Measurements from ENCODE around the gene NKAIN2. TPM values are rescaled to one million over a fixed set of nuclear protein-coding genes. Genes with fewer than 3 reads are reported as not detected.
"Not testable (repeated sequence)": the region's sequence is repeated elsewhere in the genome, so short reads cannot be mapped to it uniquely, and the experiment has no call there.

The NKAIN2 gene
- total RNA-seq, 1 experiment from 2014 or later = not detected

GRCh38 chr6:124723671-124724070 lies 920.0 kb downstream of the NKAIN2 start:
- intact Hi-C loops (cut with micrococcal nuclease) = no loop called here
- ChIA-PET POLR2A (no interaction called here), CTCF (no interaction called here), RAD21 (ENCODE audit: low non-redundant PET in 1 of 2, low total read pairs in 2 of 2, uncharacterized antibody in 2 of 2, unreplicated experiment in 2 of 2) (no interaction called here)
- ATAC-seq (no peak), DNase-seq (ENCODE audit: low read depth, low spot score) (no peak)
- BruUV-seq (replicated peaks) = no TSS peak
- Histone ChIP-seq H3K9me3 (ENCODE audit: control insufficient read depth in 1 of 2, insufficient read depth in 1 of 2, low read depth in 1 of 2, low read length in 2 of 2) (no peaks in the 10 kb centered on the region), H3K4me2 (ENCODE audit: low read length) (no peak overlapping the region), H3K79me2 (ENCODE audit: insufficient read depth, low read length) (no peaks in the 10 kb centered on the region), H3K4me1 (ENCODE audit: control insufficient read depth in 1 of 2, insufficient read depth in 2 of 2, low read length in 2 of 2) (no peaks in the 10 kb centered on the region), H4K20me1 (ENCODE audit: insufficient read depth) (no peaks in the 10 kb centered on the region), H3K36me3 (ENCODE audit: control insufficient read depth in 1 of 2, insufficient read depth in 2 of 2, low read length in 2 of 2) (no peaks in the 10 kb centered on the region), H2AFZ (ENCODE audit: low read depth, low read length, poor library complexity, severe bottlenecking) (no peak overlapping the region), H3K4me3 (replicated peaks in 1 of 2; ENCODE audit: low read depth in 1 of 2, low read length in 2 of 2) (no peak overlapping the region), H3K27ac (ENCODE audit: low read depth, low read length) (no peak overlapping the region), H3K9ac (ENCODE audit: low read length) (no peak overlapping the region), H3K9me2 (ENCODE audit: insufficient read depth) (no peaks in the 10 kb centered on the region), H3K27me3 (ENCODE audit: insufficient read depth, low read length) (0 out of 2 replicates have a peak, but pooled peaks cover 3% of the 10 kb centered on the region)
- TF ChIP-seq CEBPB (IDR thresholded peaks at IDR 0.05; ENCODE audit: low read depth) (no peak), ZNF274 (IDR thresholded peaks at IDR 0.05; ENCODE audit: low read depth, low read length) (no peak), POLR2A (IDR thresholded peaks at IDR 0.05; ENCODE audit: borderline replicate concordance, extremely low read depth, insufficient read depth, insufficient read length) (no peak), RAD21 (IDR thresholded peaks at IDR 0.05; ENCODE audit: low read depth) (no peak), REST (IDR thresholded peaks at IDR 0.05; ENCODE audit: low read depth) (no peak), CBX3 (IDR thresholded peaks at IDR 0.05; ENCODE audit: low read depth) (no peak), SRF (IDR thresholded peaks at IDR 0.05; ENCODE audit: low read depth) (no peak), CTCF (IDR thresholded peaks at IDR 0.05 in 2 of 3, conservative IDR thresholded peaks at IDR 0.05 in 1 of 3; ENCODE audit: borderline replicate concordance in 1 of 3, insufficient read depth in 1 of 3, low read depth in 2 of 3, low read length in 2 of 3) (no peak)
- TF ChIP-seq, protein P1, sequence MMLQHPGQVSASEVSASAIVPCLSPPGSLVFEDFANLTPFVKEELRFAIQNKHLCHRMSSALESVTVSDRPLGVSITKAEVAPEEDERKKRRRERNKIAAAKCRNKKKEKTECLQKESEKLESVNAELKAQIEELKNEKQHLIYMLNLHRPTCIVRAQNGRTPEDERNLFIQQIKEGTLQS (IDR thresholded peaks at IDR 0.05) = no peak

DNA sequence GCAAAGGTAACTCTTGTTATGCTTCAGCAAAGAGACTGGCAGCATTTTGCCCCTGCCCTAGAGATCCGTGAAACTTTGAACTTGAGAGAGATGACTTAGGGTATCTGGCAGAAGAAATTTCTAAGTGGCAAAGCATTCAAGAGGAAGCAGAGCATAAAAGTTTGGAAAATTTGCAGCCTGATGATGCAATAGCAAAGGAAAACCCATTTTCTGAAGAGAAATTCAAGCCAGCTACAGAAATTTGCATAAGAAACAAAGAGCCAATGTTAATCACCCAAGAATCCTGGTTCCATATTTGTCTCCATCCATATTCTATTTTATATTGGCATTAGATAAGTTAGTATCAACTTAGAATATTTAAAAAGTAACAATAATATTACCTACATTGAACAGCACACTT lies 934.1 kb downstream of the NKAIN2 start:
- intact Hi-C loops (cut with micrococcal nuclease) = loop anchor here (5.0 kb wide), 1 partner anchor 36 kb away; no protein-coding TSS in a partner anchor
- H4K20me1 ChIP-seq (ENCODE audit: insufficient read depth); H3K27ac ChIP-seq (ENCODE audit: low read depth, low read length); H3K4me3 ChIP-seq (replicated peaks in 1 of 2; ENCODE audit: low read depth in 1 of 2, low read length in 2 of 2); CTCF ChIA-PET; H3K9ac ChIP-seq (ENCODE audit: low read length); H3K4me1 ChIP-seq (ENCODE audit: control insufficient read depth in 1 of 2, insufficient read depth in 2 of 2, low read length in 2 of 2); ATAC-seq; H3K4me2 ChIP-seq (ENCODE audit: low read length); H3K27me3 ChIP-seq (ENCODE audit: insufficient read depth, low read length); POLR2A ChIA-PET; RAD21 ChIA-PET (ENCODE audit: low non-redundant PET in 1 of 2, low total read pairs in 2 of 2, uncharacterized antibody in 2 of 2, unreplicated experiment in 2 of 2); H3K79me2 ChIP-seq (ENCODE audit: insufficient read depth, low read length); H2AFZ ChIP-seq (ENCODE audit: low read depth, low read length, poor library complexity, severe bottlenecking); H3K9me3 ChIP-seq (ENCODE audit: control insufficient read depth in 1 of 2, insufficient read depth in 1 of 2, low read depth in 1 of 2, low read length in 2 of 2); H3K36me3 ChIP-seq (ENCODE audit: control insufficient read depth in 1 of 2, insufficient read depth in 2 of 2, low read length in 2 of 2); H3K9me2 ChIP-seq (ENCODE audit: insufficient read depth); BruUV-seq (replicated peaks); DNase-seq (ENCODE audit: low read depth, low spot score): not testable (repeated sequence)
